KMS-11 (cell line): ENCODE measurements around the gene MMADHC.
"Not testable (repeated sequence)": the region's sequence is repeated elsewhere in the genome, so short reads cannot be mapped to it uniquely, and the experiment has no call there.

Experiments
- H2AFZ ChIP-seq: fragments of 200-600 bp; sonication (generic); 2 replicates; pipeline ENCODE4 v1.6.1; 2016; ENCODE audit warnings: antibody characterized with exemption, mixed run types, low read depth
- H3K27ac ChIP-seq: fragments of 200-600 bp; sonication (generic); 2 replicates; pipeline ENCODE4 v1.6.1; 2016; ENCODE audit warnings: mild to moderate bottlenecking, mixed run types
- H3K27me3 ChIP-seq: fragments of 200-600 bp; sonication (generic); 2 replicates; pipeline ENCODE4 v1.6.1; 2017; ENCODE audit warnings: mild to moderate bottlenecking, low read depth, mixed run types, moderate library complexity; ENCODE audit not compliant: insufficient read depth
- H3K36me3 ChIP-seq: fragments of 200-600 bp; sonication (generic); 2 replicates; pipeline ENCODE4 v1.6.1; 2017; ENCODE audit warnings: mild to moderate bottlenecking, mixed run types; ENCODE audit not compliant: insufficient read depth
- H3K4me1 ChIP-seq: fragments of 200-600 bp; sonication (generic); 2 replicates; pipeline ENCODE4 v1.6.1; 2016; ENCODE audit warnings: mild to moderate bottlenecking, low read depth, mixed run types; ENCODE audit not compliant: poor library complexity, severe bottlenecking
- H3K4me2 ChIP-seq: fragments of 200-600 bp; sonication (generic); 2 replicates; pipeline ENCODE4 v1.7.0; 2016; ENCODE audit warnings: mild to moderate bottlenecking, mixed run types
- H3K4me3 ChIP-seq: fragments of 200-600 bp; sonication (generic); IDR thresholded peaks from 2 replicates; pipeline ENCODE4 v1.6.1; 2017; ENCODE audit warnings: low read depth, low read length, mixed read lengths; ENCODE audit not compliant: insufficient read depth
- H3K79me2 ChIP-seq: fragments of 200-600 bp; sonication (generic); 2 replicates; pipeline ENCODE4 v1.6.1; 2016; ENCODE audit warnings: low read depth, mixed run types; ENCODE audit not compliant: insufficient read depth
- H3K9ac ChIP-seq: fragments of 200-600 bp; sonication (generic); 2 replicates; pipeline ENCODE4 v1.6.1; 2016; ENCODE audit warnings: mild to moderate bottlenecking, mixed run types
- H4K20me1 ChIP-seq: fragments of 200-600 bp; sonication (generic); 2 replicates; pipeline ENCODE4 v1.6.1; 2016; ENCODE audit warnings: mild to moderate bottlenecking, mixed run types; ENCODE audit not compliant: insufficient read depth
- TF ChIP-seq, protein P1 (sequence below): fragments of 200-600 bp; sonication (generic); conservative IDR thresholded peaks from 2 replicates; pipeline ENCODE4 v1.6.1; 2017; ENCODE audit warnings: low read depth, mild to moderate bottlenecking, antibody characterized with exemption, low read length, moderate library complexity, mixed read lengths

Gene MMADHC

GRCh38 chr2:149566652-149567051 is 20.9 kb downstream of the MMADHC start:
- Histone ChIP-seq H3K79me2 (no peaks in the 10 kb centered on the region), H3K4me2 (no peak overlapping the region), H3K9ac (no peak overlapping the region), H4K20me1 (no peaks in the 10 kb centered on the region), H3K4me3 (no peak overlapping the region), H2AFZ (no peak overlapping the region), H3K4me1 (no peaks in the 10 kb centered on the region), H3K27ac (no peak overlapping the region), H3K27me3 (no peaks in the 10 kb centered on the region), H3K36me3 (peaks cover 8% of the 10 kb centered on the region; the same call in 1 of the 2 replicates)
- TF ChIP-seq, protein P1, sequence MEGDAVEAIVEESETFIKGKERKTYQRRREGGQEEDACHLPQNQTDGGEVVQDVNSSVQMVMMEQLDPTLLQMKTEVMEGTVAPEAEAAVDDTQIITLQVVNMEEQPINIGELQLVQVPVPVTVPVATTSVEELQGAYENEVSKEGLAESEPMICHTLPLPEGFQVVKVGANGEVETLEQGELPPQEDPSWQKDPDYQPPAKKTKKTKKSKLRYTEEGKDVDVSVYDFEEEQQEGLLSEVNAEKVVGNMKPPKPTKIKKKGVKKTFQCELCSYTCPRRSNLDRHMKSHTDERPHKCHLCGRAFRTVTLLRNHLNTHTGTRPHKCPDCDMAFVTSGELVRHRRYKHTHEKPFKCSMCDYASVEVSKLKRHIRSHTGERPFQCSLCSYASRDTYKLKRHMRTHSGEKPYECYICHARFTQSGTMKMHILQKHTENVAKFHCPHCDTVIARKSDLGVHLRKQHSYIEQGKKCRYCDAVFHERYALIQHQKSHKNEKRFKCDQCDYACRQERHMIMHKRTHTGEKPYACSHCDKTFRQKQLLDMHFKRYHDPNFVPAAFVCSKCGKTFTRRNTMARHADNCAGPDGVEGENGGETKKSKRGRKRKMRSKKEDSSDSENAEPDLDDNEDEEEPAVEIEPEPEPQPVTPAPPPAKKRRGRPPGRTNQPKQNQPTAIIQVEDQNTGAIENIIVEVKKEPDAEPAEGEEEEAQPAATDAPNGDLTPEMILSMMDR: no peak

DNA sequence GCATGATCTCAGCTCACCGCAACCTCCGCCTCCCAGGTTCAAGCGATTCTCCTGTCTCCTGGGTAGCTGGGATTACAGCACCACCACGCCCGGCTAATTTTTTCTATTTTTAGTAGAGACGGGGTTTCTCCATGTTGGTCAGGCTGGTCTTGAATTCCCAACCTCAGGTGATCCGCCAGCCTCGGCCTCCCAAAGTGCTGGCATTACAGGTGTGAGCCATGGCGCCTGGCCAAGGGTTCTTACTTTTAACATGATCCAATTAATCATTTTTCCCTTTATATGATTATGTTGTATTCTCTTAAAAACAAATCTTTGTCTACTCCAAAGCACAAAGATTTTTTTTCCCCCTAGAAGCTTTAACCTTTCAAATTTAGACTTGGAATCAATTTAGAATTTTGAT is 21.9 kb downstream of the MMADHC start:
- not testable (repeated sequence) for H3K9ac ChIP-seq, H4K20me1 ChIP-seq, H3K4me2 ChIP-seq, H3K36me3 ChIP-seq, H3K27me3 ChIP-seq, H3K4me3 ChIP-seq, H2AFZ ChIP-seq, H3K27ac ChIP-seq, H3K4me1 ChIP-seq, H3K79me2 ChIP-seq

DNA sequence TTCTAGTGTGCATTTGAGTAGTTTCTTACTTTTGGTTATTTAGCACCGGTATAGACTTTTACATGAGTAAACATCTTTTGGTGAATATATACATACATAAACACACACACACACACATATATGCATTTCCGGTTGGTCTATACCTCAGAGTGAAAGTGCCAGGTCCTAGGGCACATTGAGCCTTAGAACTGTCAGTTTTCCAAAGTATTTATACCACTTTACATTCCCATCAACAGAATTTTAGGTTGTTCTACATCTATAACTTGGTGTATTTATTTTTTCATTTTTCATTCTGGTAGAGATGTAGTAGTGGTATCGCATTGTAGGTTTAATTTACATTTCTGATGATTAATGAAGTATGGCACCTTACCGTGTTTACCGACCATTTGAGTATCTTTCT is 22.6 kb downstream of the MMADHC start:
- peaks cover 8% of the 10 kb centered on the region; the same call in 1 of the 2 replicates for H3K36me3 ChIP-seq
- H3K9ac ChIP-seq: no peak overlapping the region
- H3K4me2 ChIP-seq: no peak overlapping the region
- no peaks in the 10 kb centered on the region for H3K79me2 ChIP-seq
- H3K4me3 ChIP-seq: no peak overlapping the region
- no peaks in the 10 kb centered on the region for H3K27me3 ChIP-seq
- no peaks in the 10 kb centered on the region for H3K4me1 ChIP-seq
- no peaks in the 10 kb centered on the region for H4K20me1 ChIP-seq
- no peak overlapping the region for H3K27ac ChIP-seq
- TF ChIP-seq, protein P1: no peak
- no peak overlapping the region for H2AFZ ChIP-seq

DNA sequence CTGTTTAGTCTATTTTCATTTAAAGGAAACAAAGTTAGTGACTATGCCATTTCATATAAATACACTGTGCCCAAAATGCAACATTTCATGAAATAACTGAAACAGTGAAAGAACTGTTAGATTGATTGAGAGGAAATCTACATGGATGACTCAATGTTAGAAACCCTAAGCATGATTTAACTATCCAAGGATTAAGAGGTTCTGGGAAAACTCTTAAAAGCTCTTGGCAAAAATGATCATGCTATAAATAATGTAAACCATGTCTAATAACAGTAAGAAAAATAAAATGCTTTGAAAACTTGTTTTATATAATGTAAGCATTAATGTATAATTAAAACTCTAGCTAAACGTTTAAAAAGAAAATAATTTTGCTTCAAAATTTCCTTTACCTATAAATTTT is 23.5 kb downstream of the MMADHC start:
- Histone ChIP-seq H3K4me3 (no peak overlapping the region), H2AFZ (no peak overlapping the region), H3K27me3 (no peaks in the 10 kb centered on the region), H3K79me2 (no peaks in the 10 kb centered on the region), H3K36me3 (peaks cover 8% of the 10 kb centered on the region; the same call in 1 of the 2 replicates), H3K9ac (no peak overlapping the region), H4K20me1 (no peaks in the 10 kb centered on the region), H3K4me1 (no peaks in the 10 kb centered on the region), H3K4me2 (no peak overlapping the region), H3K27ac (no peak overlapping the region)
- TF ChIP-seq, protein P1: no peak

DNA sequence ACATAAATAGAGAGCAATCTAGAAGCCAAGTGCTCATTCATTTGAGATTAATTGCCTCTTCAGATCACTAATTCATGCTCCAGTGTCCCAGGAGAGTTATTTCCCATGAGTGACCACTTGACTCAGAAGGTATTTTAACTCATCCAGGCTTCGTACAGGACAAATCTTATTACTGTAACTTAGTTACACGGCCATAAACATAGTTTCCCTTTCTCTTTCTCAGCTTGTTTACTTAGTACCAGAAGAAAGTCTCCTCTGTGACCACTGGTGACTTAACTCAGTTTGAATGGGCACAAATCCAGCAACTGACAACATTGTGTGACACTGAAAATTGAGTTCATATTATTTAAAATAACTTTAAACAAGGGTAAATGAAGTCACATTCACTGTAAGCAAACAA is 25.3 kb downstream of the MMADHC start:
- H3K36me3 ChIP-seq: no peaks in the 10 kb centered on the region
- no peaks in the 10 kb centered on the region for H3K79me2 ChIP-seq
- no peaks in the 10 kb centered on the region for H3K27me3 ChIP-seq
- H3K4me1 ChIP-seq: no peaks in the 10 kb centered on the region
- no peak overlapping the region for H2AFZ ChIP-seq
- H4K20me1 ChIP-seq: no peaks in the 10 kb centered on the region
- TF ChIP-seq, protein P1: no peak
- no peak overlapping the region for H3K27ac ChIP-seq
- no peak overlapping the region for H3K9ac ChIP-seq
- H3K4me2 ChIP-seq: no peak overlapping the region
- H3K4me3 ChIP-seq: no peak overlapping the region
